GM18867 (cell line): Measurements from ENCODE around the gene GDI1.

ENCODE experiments used
- ATAC-seq: cut with Tn5 transposase; IDR thresholded peaks from one replicate; pipeline ENCODE4 v1.9.1; 2021; ENCODE audit warnings: mild to moderate bottlenecking, moderate library complexity; ENCODE audit not compliant: unreplicated experiment

Gene GDI1

DNA sequence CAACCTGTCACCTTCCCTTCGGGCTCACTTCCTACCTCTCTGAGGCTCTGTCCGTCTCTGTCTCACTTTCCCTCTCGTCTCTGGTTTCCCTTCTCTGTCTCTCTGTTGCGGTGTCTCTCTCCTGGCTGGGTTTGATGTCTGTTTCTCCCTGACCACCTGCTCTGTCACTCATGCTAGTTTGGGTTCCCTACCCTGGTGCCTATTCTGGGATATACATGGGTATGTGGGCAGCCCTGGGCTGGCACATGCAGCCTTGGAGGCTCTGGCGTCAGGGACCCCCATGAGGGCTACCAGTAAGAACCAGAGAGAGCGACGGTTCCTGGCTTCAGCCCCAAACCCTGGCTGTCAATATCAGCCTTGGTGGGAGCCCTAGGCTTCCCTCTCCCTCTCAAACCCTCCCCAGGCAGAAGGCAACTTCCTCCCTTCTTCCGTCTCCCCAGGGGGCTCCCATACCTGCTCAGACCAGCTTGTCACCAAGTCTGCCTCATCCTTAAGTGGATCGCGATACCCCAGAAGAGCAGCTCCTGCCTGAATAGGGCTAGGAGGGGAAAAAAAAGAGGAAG is 28.2 kb upstream of the GDI1 start:
- ATAC-seq, result no peak

DNA sequence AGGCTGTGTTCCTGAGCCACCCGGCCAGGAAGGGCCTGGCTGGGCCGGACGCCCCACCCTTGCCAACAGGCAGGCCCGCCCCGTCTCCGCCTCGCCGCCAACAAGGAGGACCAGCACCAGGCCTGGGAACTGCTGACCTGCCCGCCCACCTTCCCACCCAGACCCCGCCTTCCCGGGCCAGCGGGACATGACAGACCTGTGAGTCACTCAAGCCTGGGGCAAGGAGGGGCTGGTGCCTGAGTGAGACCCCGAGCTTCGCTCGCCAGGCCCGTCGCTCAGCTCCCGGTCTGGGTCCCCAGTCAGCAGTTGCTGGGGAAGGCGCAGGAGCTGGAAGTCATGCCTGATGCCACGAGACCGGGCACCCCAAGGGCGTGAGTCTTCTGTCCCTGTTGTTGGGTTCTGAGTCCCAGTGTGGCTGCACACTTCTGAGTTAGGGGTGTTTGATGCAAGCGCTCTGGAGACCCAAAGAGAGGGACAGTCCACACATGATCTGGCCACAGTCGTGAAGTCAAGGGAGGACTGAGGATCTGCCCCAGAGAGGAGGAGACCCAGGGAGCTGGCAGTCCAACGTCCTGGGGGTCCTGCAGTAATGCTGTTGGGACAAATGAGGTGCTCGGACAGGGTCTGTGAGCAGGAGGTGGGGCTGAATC is 27.6 kb upstream of the GDI1 start, which contains the start of gene DNASE1L1:
TSS of gene DNASE1L1 (minus strand) at position 33 of the 650 bp plus-strand sequence. CDS start 3,686 bp downstream, outside the sequence.
- ATAC-seq, result peak; percentile 42

DNA sequence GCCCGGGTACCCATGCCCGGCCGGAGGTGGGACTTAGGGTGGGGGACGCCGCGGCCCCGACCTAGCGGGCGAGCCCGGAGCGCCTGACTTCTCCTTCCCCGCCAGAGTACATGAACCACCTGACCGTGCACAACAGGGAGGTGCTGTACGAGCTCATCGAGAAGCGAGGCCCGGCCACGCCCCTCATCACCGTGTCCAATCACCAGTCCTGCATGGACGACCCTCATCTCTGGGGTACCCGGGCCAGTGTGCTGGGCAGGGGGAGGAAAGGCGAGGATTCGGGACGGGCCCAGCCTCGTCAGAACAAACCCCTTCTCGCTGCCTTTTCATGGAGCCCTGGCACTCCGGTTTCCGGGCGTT is 25.0 kb upstream of the GDI1 start:
- peak; percentile 52 for ATAC-seq

DNA sequence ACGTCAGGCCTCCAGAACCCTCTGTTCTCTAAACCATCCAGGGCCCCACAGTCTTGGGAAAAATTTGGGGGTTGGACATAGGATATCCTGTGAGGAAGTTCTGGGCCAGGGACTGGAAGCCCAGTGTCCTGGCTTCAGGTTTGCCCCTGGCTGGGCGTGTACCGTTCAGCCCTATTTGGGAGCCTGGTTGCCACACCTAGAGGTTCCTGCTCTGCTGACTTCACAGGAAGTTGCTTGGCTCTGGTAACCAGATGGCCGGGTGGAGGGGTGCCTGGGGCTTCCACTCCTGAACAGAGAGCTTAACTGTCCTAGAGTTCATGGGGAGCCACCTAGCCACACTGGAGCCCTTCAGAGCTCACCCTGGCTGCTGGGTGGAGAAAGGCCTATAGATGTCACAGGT is 24.5 kb upstream of the GDI1 start:
- ATAC-seq, result no peak

- no peak for ATAC-seq
These were observed 23.8 kb upstream of the GDI1 start for GRCh38 chrX:154413142-154413541.

GRCh38 chrX:154417157-154417556 is 19.8 kb upstream of the GDI1 start:
- no peak for ATAC-seq

DNA sequence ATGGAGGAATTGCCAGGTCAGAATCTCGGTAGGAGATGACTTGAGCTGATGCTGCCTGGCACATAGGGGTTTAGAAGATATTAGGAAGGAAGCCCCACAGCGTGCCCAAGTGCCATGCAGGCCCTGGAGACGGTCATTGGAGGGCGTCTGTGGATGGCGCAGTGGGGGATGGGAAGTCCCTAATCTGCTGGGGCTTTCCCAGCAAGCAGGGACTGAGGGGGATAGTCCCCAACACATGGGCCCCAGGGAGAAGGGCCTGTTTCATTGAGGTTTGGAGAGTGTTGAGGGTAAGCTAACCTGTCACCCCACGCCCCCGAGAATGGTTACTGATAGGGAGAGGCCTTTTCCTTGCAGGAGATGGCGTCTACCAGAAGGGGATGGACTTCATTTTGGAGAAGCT is 17.8 kb upstream of the GDI1 start:
- ATAC-seq, result no peak

GRCh38 chrX:154419688-154420401 is 17.1 kb upstream of the GDI1 start:
- no peak for ATAC-seq

GRCh38 chrX:154420402-154420756 is 16.6 kb upstream of the GDI1 start:
- no peak for ATAC-seq

- ATAC-seq, result no peak
These were observed 9.8 kb upstream of the GDI1 start for GRCh38 chrX:154426916-154427770.

DNA sequence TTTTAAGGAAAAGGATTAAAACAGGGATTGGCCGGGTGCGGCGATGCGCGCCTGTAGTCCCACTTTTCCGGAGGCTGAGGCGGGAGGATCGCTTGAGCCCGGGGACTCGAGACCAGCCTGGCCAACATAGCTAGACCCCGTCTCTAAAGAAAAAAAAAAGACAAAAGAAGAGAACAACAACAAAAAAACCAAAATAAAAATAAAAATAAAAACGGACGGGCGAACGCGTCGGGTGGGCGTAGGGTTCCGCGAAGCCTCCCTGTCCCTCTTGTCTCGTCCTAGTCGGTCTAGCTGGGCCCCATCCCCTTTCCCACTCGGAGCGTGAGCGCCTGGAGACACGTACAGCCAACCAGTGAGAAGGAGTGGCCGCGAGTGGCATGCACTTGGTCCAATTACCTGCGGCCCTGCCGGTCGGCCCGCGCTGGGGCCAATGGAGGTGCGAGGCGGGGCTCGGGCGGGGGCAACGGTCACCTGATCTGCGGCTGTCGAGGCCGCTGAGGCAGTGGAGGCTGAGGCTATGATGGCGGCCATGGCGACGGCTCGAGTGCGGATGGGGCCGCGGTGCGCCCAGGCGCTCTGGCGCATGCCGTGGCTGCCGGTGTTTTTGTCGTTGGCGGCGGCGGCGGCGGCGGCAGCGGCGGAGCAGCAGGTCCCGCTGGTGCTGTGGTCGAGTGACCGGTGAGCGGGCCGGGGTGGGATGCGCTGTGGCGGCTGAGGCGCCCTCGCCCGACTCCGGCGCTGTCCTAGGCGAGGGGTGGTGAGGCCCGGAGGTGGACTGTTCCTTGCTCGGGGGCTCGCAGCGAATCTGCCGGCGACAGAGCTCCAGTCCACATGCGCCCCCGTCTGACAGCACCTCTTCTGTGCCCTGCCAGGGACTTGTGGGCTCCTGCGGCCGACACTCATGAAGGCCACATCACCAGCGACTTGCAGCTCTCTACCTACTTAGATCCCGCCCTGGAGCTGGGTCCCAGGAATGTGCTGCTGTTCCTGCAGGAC is 8.5 kb upstream of the GDI1 start, which contains the start of gene ATP6AP1:
TSS of gene ATP6AP1 (plus strand) at position 502 of the 996 bp plus-strand sequence. CDS start at position 518, 16 bp downstream.
- ATAC-seq, result peak; percentile 95

GRCh38 chrX:154429711-154430110 is 7.2 kb upstream of the GDI1 start:
- no peak for ATAC-seq

- no peak for ATAC-seq
These were observed 6.5 kb upstream of the GDI1 start for GRCh38 chrX:154430479-154430878.

GRCh38 chrX:154430916-154431315 is 6.0 kb upstream of the GDI1 start:
- ATAC-seq, result no peak

DNA sequence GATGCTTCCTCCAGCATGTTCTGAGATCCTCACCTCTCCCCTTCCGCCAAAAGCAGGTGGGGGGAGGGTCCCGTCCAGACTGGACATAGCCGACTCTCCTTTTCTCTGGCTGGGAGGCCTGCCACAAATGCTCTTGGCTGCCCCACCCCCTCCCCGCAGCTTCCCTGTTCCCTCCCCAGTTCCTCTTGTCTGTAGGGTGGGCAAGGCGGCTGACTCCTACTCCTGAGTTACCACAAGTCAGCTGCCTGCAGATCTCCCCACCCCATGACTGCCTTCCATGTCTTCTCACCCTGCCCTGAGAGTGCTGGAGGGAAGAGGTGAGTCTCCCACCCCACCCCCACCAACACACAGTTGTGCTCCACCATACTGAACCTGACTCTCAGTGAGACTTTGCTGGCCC is 5.6 kb upstream of the GDI1 start:
- no peak for ATAC-seq

DNA sequence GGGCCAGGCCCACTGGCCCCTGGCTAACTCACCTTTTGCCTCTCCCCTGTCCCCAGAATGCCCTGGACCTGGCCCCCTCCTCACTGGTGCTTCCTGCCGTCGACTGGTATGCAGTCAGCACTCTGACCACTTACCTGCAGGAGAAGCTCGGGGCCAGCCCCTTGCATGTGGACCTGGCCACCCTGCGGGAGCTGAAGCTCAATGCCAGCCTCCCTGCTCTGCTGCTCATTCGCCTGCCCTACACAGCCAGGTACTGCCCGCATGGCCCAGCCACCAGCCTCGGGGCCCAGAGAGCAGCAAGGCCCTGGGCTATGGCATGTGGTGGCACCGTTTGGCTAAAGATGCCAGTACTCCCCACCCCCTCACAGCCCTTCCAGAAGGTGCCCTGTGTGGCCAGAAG is 4.7 kb upstream of the GDI1 start:
- no peak for ATAC-seq

GRCh38 chrX:154433605-154434004 is 3.3 kb upstream of the GDI1 start:
- ATAC-seq, result no peak

DNA sequence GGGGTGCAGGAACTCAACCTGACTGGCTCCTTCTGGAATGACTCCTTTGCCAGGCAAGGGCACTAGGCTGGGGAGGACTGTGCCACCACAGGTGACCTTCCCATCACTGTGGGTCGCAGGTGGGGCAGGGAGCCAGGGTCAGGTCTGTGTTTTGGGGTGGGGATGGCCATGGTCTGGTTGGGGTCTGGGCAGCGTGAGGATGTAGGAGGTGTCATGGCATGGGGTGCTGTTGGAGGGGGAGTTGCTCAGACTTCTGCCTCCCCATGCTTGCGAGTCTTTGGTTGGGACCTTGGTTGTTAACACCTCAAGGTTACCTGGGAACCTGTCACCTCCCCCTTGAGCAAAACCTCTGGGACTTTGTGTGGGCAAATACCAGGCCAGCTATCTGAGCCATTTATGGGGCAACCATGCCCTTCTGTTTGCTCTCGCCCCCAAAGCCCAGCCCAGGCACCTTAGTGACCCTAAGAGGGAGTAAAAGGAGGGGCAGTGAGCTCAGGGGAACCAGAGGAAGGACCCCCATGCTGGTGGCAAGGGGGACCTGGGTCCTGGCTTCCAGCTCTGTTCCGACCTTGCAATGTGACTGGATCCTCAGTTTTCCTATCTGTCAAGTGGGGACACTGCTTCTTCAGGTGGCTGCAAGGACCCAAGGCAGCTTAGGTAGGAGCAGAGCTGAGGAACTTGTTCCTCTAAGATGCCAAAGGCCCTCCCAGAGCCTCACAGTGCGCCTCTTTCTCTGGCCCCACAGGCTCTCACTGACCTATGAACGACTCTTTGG is 2.4 kb upstream of the GDI1 start:
- ATAC-seq, result no peak

- no peak for ATAC-seq
These were observed 1.7 kb upstream of the GDI1 start for GRCh38 chrX:154435171-154435733.
